HEK293 (cell line): ENCODE measurements around the gene TMEM62.

Source experiments
- MZF1 ChIP-seq: fragments of 450-650 bp; formaldehyde crosslinking; IDR thresholded peaks from 2 replicates; pipeline ENCODE4 v1.5.1; 2017; ENCODE audit warnings: missing biosample characterization, missing genetic modification characterization, borderline replicate concordance
- ZNF274 ChIP-seq, 2 experiments: fragments of 200-500 bp in 1 of 2; fragments of 450-650 bp in 1 of 2; sonication (Bioruptor generic) in 1 of 2; formaldehyde crosslinking in 1 of 2; IDR thresholded peaks; 2 replicates each; pipeline versions ENCODE4 v1.5.1 to v1.6.1; 2014 to 2016; ENCODE audit warnings: borderline replicate concordance in 1 of 2, inconsistent platforms in 1 of 2, low read length in 1 of 2, missing biosample characterization in 1 of 2, missing genetic modification characterization in 1 of 2
- ZNF639 ChIP-seq: fragments of 450-650 bp; formaldehyde crosslinking; IDR thresholded peaks from 2 replicates; pipeline ENCODE4 v1.5.1; 2016; ENCODE audit warnings: missing biosample characterization, missing genetic modification characterization
- TF ChIP-seq, protein P1 (sequence below): fragments of 450-650 bp; formaldehyde crosslinking; IDR thresholded peaks from 2 replicates; pipeline ENCODE4 v1.5.1; 2016; ENCODE audit warnings: missing biosample characterization, missing genetic modification characterization, borderline replicate concordance
- TF ChIP-seq, protein P2 (sequence below): fragments of 450-650 bp; formaldehyde crosslinking; IDR thresholded peaks from 2 replicates; pipeline ENCODE4 v1.5.1; 2016; ENCODE audit warnings: missing biosample characterization, missing genetic modification characterization

DNA sequence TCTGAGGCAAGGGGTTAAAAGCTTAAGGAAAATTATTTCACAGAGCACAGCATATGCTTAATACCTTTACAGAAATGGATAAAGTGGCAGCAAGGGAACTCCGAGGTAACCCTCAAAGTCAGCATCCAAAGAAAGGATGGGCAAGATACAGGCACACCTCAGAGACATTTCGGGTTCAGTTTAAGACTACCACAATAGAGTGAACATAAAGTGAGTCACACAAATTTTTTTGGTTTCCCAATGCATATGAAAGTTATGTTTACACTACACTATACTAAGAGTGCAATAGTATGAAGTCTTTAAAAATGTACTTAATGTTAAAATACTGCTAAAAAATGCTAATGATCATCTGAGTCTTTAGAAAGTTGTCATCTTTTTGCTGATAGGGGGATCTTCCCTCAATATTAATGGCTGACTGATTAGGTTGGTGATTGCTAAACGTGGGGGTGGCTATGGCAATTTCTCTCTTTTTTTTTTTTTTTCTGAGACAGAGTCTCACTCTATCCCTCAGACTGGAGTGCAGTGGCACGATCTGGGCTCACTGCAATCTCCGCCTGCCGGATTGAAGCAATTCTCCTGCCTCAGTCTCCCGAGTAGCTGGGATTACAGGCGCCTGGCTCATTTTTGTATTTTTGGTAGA, 37.6 kb upstream of the TMEM62 start:
- TF ChIP-seq, protein P1, sequence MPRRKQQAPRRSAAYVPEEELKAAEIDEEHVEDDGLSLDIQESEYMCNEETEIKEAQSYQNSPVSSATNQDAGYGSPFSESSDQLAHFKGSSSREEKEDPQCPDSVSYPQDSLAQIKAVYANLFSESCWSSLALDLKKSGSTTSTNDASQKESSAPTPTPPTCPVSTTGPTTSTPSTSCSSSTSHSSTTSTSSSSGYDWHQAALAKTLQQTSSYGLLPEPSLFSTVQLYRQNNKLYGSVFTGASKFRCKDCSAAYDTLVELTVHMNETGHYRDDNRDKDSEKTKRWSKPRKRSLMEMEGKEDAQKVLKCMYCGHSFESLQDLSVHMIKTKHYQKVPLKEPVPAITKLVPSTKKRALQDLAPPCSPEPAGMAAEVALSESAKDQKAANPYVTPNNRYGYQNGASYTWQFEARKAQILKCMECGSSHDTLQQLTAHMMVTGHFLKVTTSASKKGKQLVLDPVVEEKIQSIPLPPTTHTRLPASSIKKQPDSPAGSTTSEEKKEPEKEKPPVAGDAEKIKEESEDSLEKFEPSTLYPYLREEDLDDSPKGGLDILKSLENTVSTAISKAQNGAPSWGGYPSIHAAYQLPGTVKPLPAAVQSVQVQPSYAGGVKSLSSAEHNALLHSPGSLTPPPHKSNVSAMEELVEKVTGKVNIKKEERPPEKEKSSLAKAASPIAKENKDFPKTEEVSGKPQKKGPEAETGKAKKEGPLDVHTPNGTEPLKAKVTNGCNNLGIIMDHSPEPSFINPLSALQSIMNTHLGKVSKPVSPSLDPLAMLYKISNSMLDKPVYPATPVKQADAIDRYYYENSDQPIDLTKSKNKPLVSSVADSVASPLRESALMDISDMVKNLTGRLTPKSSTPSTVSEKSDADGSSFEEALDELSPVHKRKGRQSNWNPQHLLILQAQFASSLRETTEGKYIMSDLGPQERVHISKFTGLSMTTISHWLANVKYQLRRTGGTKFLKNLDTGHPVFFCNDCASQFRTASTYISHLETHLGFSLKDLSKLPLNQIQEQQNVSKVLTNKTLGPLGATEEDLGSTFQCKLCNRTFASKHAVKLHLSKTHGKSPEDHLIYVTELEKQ (tag by site-specific recombination): no peak
- TF ChIP-seq ZNF274 (IDR thresholded peaks at IDR 0.05; ENCODE audit: low read length) (no peak), ZNF274 (tag by site-specific recombination; IDR thresholded peaks at IDR 0.05; ENCODE audit: borderline replicate concordance) (no peak), ZNF639 (tag by site-specific recombination) (no peak), MZF1 (tag by site-specific recombination) (no peak)
- TF ChIP-seq, protein P2, sequence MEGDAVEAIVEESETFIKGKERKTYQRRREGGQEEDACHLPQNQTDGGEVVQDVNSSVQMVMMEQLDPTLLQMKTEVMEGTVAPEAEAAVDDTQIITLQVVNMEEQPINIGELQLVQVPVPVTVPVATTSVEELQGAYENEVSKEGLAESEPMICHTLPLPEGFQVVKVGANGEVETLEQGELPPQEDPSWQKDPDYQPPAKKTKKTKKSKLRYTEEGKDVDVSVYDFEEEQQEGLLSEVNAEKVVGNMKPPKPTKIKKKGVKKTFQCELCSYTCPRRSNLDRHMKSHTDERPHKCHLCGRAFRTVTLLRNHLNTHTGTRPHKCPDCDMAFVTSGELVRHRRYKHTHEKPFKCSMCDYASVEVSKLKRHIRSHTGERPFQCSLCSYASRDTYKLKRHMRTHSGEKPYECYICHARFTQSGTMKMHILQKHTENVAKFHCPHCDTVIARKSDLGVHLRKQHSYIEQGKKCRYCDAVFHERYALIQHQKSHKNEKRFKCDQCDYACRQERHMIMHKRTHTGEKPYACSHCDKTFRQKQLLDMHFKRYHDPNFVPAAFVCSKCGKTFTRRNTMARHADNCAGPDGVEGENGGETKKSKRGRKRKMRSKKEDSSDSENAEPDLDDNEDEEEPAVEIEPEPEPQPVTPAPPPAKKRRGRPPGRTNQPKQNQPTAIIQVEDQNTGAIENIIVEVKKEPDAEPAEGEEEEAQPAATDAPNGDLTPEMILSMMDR (tag by site-specific recombination): no peak
